HepG2 (cell line): ENCODE measurements around the gene NUPR2. TPM values are rescaled to one million over a fixed set of nuclear protein-coding genes. Genes with fewer than 3 reads are reported as not detected.
"Not testable (repeated sequence)": the region's sequence is repeated elsewhere in the genome, so short reads cannot be mapped to it uniquely, and the experiment has no call there.

Source experiments
- ATAC-seq: fragments of 200-7000 bp; cut with Tn5 transposase; 3 replicates; pipeline ENCODE4 v1.9.1; 2020; ENCODE audit warnings: mild to moderate bottlenecking, moderate library complexity
- BruUV-seq: library from RNA; stranded (reverse); fragments of 400-500 nt; replicated peaks from 2 replicates; lab custom pipeline; 2021; lab: Mats Ljungman, UMichigan
- CTCF ChIA-PET: fragments of 300-600 bp; formaldehyde crosslinking; extraction: SDS; loops from one replicate; lab custom pipeline; 2021; ENCODE audit warnings: low total read pairs, inconsistent platforms, low intra/inter-chr PET ratio; lab: Yijun Ruan, JAX
- POLR2A ChIA-PET: fragments of 350-600 bp; sonication (Branson Sonifier 250); formaldehyde crosslinking; loops from one replicate; lab custom pipeline; 2020; ENCODE audit warnings: antibody characterized with exemption, inconsistent platforms; lab: Yijun Ruan, JAX
- DNase-seq: peaks from one replicate; pipeline ENCODE4 v3.0.0-alpha.2; 2015; ENCODE audit warnings: low spot score
- FAIRE-seq: peaks from 3 replicates; lab custom pipeline; 2011; peaks lifted over from hg19 to GRCh38; lab: Jason Lieb, UNC
- H2AFZ ChIP-seq: one replicate; pipeline ENCODE4 v1.6.1; 2011; ENCODE audit warnings: low read length, inconsistent platforms
- H3K27ac ChIP-seq: fragments of 300-600 bp; 3 replicates; pipeline ENCODE4 v1.8.0; 2011; ENCODE audit warnings: mixed run types, mild to moderate bottlenecking, mixed read lengths, low read length, inconsistent platforms; ENCODE audit not compliant: insufficient read depth; ENCODE audit errors: extremely low read length
- H3K27me3 ChIP-seq, 2 experiments: fragments of 200-600 bp in 1 of 2; 2 replicates in 1 of 2; 3 replicates in 1 of 2; pipeline versions ENCODE4 v1.6.0 to v1.8.0; 2011; ENCODE audit warnings: low read length in 2 of 2, mild to moderate bottlenecking in 2 of 2, moderate library complexity in 2 of 2, inconsistent platforms in 1 of 2; ENCODE audit not compliant: insufficient read depth in 2 of 2, control insufficient read depth in 1 of 2
- H3K36me3 ChIP-seq, 2 experiments: fragments of 200-600 bp in 1 of 2; replicated peaks in 1 of 2; 2 replicates in 1 of 2; 3 replicates in 1 of 2; pipeline versions ENCODE4 v1.5.1 to v1.8.0; 2011; ENCODE audit warnings: low read length in 2 of 2, inconsistent platforms in 1 of 2; ENCODE audit not compliant: insufficient read depth in 2 of 2, control insufficient read depth in 1 of 2
- H3K4me1 ChIP-seq: 2 replicates; pipeline ENCODE4 v1.5.1; 2012; ENCODE audit warnings: low read length, inconsistent platforms; ENCODE audit not compliant: insufficient read depth
- H3K4me2 ChIP-seq: 2 replicates; pipeline ENCODE4 v1.6.0; 2011; ENCODE audit warnings: low read depth, low read length, inconsistent platforms
- H3K4me3 ChIP-seq, 3 experiments: fragments of 200-600 bp in 1 of 3; sonication (generic), shearing (Covaris generic) in 1 of 3; replicated peaks in 1 of 3; 2 replicates each; pipeline ENCODE4 v1.5.1; 2011 to 2016; ENCODE audit warnings: low read length in 3 of 3, inconsistent platforms in 2 of 3, low read depth in 2 of 3, mild to moderate bottlenecking in 2 of 3, control low read depth in 1 of 3, mixed read lengths in 1 of 3; ENCODE audit not compliant: insufficient read depth in 1 of 3
- H3K79me2 ChIP-seq: one replicate; pipeline ENCODE4 v1.6.1; 2011; ENCODE audit warnings: low read length, inconsistent platforms; ENCODE audit not compliant: insufficient read depth
- H3K9ac ChIP-seq: 2 replicates; pipeline ENCODE4 v1.6.0; 2011; ENCODE audit warnings: mild to moderate bottlenecking, low read depth, low read length, inconsistent platforms; ENCODE audit not compliant: insufficient read depth
- H3K9me3 ChIP-seq: 2 replicates; pipeline ENCODE4 v1.5.1; 2012; ENCODE audit warnings: mild to moderate bottlenecking, low read length
- H4K20me1 ChIP-seq: 2 replicates; pipeline ENCODE4 v1.6.0; 2011; ENCODE audit warnings: inconsistent platforms, mild to moderate bottlenecking, low read length, moderate library complexity; ENCODE audit not compliant: insufficient read depth
- HNF4A ChIP-seq: sonication (generic); formaldehyde crosslinking; IDR thresholded peaks from 2 replicates; pipeline ENCODE4 v1.4.0; 2020; ENCODE audit warnings: missing genetic modification reagents
- HOXA3 ChIP-seq: sonication (generic); formaldehyde crosslinking; IDR thresholded peaks from 2 replicates; pipeline ENCODE4 v1.5.0; 2020; ENCODE audit warnings: missing genetic modification reagents
- NR2F6 ChIP-seq, 2 experiments: IDR thresholded peaks; 2 replicates each; pipeline ENCODE4 v1.6.1; 2016; ENCODE audit warnings: antibody characterized with exemption in 1 of 2, mild to moderate bottlenecking in 1 of 2
- POLR2G ChIP-seq: fragments of 200-400 bp; formaldehyde crosslinking; IDR thresholded peaks from 2 replicates; pipeline ENCODE4 v1.6.1; 2018; ENCODE audit warnings: mild to moderate bottlenecking, low read depth, low read length, moderate library complexity
- ZBTB33 ChIP-seq: sonication (generic); formaldehyde crosslinking; IDR thresholded peaks from 2 replicates; pipeline ENCODE4 v1.4.0; 2020; ENCODE audit warnings: missing genetic modification reagents
- ZNF121 ChIP-seq: sonication (generic); formaldehyde crosslinking; IDR thresholded peaks from 2 replicates; pipeline ENCODE4 v1.5.0; 2020; ENCODE audit warnings: mild to moderate bottlenecking, missing genetic modification reagents
- WGBS: methylation state at CpG from one replicate; pipeline ENCODE4 v1.1.6; 2017; ENCODE audit warnings: low lambda C conversion rate; 5-methylcytosine and 5-hydroxymethylcytosine counted together
- in situ Hi-C: cut with HindIII; loops from 2 replicates; pipeline ENCODE4 v1.10.0; 2017; ENCODE audit warnings: low pct_unique_long_range_greater_than_20kb; ENCODE audit not compliant: extremely low pct_ligation_motif_present
- intact Hi-C: fragments of 100-400 bp; cut with micrococcal nuclease; formaldehyde crosslinking; loops from one replicate; pipeline ENCODE4 v1.10.0; 2022; ENCODE audit not compliant: unreplicated experiment
- polyA plus RNA-seq, 8 experiments: library from polyadenylated mRNA; depleted of rRNA in 3 of 8; stranded (reverse) in 7 of 8; unstranded in 1 of 8; fragments of >200 nt; fragmentation: Illumina TruSeq in 4 of 8; extraction: Trizol in 4 of 8; gene quantifications; 2 replicates each; pipeline versions ENCODE4 v1.2.1 to v1.2.3, GENCODE V29; 2011 to 2016; ENCODE audit warnings: low read depth in 4 of 8, missing spikeins in 1 of 8, mixed read lengths in 1 of 8; ENCODE audit not compliant: insufficient read depth in 1 of 8
- total RNA-seq, 5 experiments: library from RNA; depleted of rRNA; stranded (reverse); fragments of >200 nt; fragmentation: Illumina TruSeq; extraction: Trizol; gene quantifications; 2 replicates each; pipeline ENCODE4 v1.2.3, GENCODE V29; 2016; ENCODE audit warnings: low read depth in 1 of 5

The NUPR2 gene
- total and polyA plus RNA-seq, 2 of the 13 experiments (the other 11 are each of a cell fraction or from before 2014, with no cell fraction given): not detected

DNA sequence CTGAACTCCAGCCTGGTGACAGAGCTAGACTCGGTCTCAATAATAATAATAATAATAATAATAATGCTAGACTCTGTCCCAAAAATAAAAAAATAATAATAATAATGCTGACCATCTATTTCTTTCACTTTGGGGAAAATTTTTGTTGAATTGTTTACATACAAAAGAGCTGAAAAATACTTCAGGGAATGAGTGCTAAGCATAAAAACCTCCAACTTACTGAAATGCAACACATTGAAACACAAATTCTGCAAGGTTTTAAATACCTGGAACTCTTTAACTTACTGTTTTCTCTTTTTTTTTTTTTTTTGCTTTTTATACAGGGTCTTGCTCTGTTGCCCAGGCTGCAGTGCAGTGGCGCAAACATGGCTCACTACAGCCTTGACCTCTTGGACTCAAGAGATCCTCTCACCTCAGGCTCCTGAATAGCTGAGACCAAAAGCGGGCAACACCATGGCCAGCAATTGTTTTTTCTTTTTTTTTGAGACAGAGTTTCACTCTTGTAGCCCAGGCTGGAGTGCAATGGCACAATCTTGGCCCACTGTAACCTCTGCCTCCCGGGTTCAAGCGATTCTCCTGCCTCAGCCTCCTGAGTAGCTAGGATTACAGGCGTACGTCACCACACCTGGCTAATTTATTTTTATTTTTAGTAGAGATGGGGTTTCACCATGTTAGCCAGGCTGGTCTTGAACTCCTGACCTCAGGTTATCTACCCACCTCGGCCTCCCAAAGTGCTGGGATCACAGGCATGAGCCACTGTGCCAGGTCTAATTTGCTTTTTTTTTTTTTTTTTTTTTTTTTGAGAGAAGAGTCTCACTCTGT lies 17.8 kb downstream of the NUPR2 start:
- H3K27ac ChIP-seq; H3K9me3 ChIP-seq; H3K4me1 ChIP-seq; H2AFZ ChIP-seq; CTCF ChIA-PET; DNase-seq; H3K4me3 ChIP-seq; H4K20me1 ChIP-seq; H3K4me2 ChIP-seq; intact Hi-C loops; H3K79me2 ChIP-seq; H3K27me3 ChIP-seq; BruUV-seq; FAIRE-seq; H3K9ac ChIP-seq; TF ChIP-seq NR2F6 (CRISPR knock-in tag; IDR thresholded peaks at IDR 0.05): not testable (repeated sequence)
- in situ Hi-C loops: loop anchor here (25.0 kb wide), 1 partner anchor 336 kb away; no protein-coding TSS in a partner anchor
- TF ChIP-seq HOXA3 (CRISPR knock-in tag) (0 out of 2 replicates have a peak, but pooled peaks have one; percentile 17), ZNF121 (CRISPR knock-in tag) (peak; percentile 94), POLR2G (0 out of 2 replicates have a peak, but pooled peaks have one; percentile 25), ZBTB33 (peak; percentile 83), HNF4A (peak; percentile 23; the same call in 1 of the 2 replicates), NR2F6 (IDR thresholded peaks at IDR 0.05) (0 out of 2 replicates have a peak, but pooled peaks have one; percentile 8)
- POLR2A ChIA-PET: interaction anchor here (0.6 to 0.7 kb wide), 2 partner anchors 11 to 75 kb away, joined by 3 read pairs; no protein-coding TSS in a partner anchor
- ATAC-seq: peak; percentile 11; the same call in 1 of the 3 replicates
- WGBS: 90% methylated on average over 8 of the region's 8 CpGs
- peaks cover 8 to 35% of the 10 kb centered on the region in 2 experiments for H3K36me3 ChIP-seq
